SK-N-MC (cell line): ENCODE measurements around the gene RANBP9.

Experiments
- EZH2 ChIP-seq: fragments of 200-600 bp; sonication (generic); IDR thresholded peaks from one replicate; pipeline ENCODE4 v1.6.1; 2017; ENCODE audit warnings: antibody characterized with exemption
- FOXP2 ChIP-seq: optimal IDR thresholded peaks from 2 replicates; pipeline ENCODE3; 2011; ENCODE audit warnings: mild to moderate bottlenecking, moderate library complexity; ENCODE audit not compliant: insufficient read depth; ENCODE audit errors: extremely low read length, control extremely low read depth
- POLR2AphosphoS5 ChIP-seq: IDR thresholded peaks from 2 replicates; pipeline ENCODE4 v1.6.1; 2012; ENCODE audit warnings: mild to moderate bottlenecking, low read depth, low read length, borderline replicate concordance

DNA sequence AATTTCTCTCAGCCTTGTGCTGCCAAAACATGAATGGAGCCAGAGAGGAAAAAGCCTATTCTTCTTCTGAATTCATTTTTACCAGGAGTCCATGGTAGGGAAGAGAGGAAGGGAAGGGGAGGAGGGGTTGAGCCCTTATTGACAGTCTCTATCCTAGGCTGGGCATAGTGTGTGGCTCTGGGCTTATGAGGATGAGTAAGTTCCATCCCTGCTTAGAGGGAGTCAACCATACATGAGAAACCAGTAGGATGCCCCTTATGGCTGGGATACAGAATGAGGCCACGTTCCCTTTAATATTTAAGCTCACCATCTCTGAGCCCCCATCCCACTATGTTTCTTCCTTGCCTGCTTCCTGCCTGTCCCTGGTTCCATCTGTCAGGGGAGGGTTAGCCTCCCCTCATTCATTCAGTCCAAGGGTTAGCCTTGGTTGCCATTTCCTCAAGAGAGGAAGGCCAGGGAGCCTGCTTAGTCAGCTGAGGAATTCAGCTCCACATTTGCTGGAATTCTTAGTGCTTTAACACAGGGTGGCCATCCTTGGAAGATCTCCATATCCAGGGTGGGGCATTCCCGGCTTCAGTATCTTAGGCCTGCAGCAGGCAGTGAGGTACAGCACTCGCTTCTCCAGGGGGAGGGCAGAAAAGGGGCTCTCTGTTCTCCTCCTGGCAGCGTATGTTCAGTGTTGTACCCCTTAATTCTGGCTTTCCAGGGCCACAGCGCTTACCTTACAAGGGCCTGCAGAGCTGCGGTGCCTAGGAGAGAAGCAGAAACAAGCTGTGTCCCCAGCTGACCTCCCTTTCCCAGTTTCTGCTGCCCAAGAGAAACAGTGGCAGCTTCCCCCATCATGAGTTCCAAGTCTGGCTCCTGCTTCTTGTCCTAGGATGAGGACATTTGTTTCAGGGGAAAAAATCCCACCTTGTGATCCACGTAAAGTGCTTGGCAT is 124.8 kb downstream of the RANBP9 start:
- TF ChIP-seq EZH2 = no peak
- no peak for TF ChIP-seq POLR2AphosphoS5
- no peak for TF ChIP-seq FOXP2
